ENCODE results near the gene SSR2.

Gene SSR2

DNA sequence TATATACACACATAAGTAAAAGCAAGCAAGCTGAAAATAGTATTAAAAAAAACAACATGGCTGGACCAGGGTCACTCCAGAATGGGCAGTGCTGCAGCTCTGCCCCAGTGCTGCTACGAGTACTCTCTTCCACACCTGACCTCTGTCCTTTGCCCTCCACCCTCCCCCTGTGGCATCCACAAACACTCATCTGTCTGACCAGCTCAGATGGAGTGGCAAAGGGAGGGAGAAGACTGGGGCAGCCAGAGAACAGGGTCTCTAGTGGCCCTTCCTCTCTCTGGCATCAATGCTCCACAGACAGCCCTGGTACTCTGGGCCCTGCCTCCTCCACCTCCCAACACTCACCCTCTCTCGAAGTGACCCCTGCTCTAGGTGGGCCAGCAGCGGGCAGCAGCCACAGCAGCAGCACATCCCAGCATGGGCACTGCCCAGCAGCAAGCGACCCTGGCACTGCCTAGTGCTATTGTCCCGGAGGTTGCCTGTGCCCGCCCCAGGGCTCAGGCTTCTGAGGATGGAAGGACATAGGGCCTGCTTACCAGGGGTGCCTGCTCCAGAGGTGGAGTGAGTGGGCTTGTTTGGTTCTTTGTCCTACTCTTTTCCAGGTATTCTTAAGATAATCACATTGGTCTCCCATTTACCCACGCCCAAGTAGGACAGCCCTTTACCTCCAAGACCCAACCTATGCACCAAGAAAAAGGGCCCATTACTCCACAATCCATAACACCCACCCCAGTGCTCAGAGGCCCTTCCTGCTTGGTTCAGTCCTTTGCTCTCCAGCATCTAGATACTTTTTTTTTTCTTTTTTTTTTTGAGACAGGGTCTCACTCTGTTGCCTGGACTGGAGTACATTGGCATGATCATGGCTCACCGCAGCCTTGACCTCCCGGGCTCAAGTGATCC lies 48.6 kb downstream of the SSR2 start:
- DNase-seq, result no peak

DNA sequence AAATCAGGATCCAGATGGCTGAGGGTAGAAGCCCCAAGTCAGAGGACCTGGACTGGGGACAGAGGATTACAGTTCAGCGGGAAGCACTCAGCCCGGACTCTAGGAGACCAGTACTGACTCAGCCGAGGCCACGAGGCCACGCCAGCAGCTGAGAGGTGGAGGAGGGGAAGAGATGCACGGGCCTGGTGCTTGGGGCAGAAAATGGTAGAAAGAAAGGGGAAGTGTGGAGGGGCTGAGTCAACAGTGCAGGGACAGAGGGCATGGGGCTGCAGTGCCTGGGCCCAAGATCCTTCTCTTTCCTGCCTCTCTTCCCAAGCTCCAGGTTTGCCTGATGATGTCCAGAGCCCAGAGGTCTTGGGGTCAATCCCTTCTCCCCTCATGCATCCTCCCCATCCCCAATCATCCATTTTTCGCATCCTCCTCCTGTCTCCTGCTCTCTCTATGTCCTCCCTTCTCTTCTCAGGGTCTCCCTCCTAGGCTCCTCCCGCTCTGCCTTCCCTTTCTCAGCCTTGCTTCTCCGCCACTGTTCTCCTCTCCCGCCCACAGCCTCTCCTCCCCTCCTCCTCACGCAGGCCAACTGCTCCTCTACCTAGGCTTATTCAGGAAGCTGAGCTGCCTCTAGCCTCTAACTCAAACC lies 50.1 kb downstream of the SSR2 start:
- DNase-seq, result peak; percentile 96

DNA sequence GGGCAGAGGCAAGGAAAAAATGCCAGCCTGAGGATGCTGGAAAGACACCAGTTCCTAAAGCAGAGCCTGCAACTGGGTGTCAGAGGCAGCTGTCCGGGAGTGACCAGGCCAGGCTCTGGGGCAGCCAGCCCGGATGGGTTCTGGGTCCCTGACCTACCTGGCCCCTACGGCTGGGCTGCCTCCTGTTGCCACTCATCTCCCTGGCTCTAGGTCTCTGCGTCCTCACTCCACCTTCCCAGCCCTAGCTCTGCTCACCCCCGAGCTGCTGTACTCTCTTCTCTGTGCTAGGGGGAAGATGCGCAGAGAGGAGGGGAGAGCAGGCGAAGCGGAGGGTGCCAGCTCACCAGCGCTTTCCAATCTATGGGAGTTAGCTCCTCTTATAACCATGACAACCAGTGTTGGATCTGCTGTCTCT lies 51.4 kb downstream of the SSR2 start:
- DNase-seq, result no peak

DNA sequence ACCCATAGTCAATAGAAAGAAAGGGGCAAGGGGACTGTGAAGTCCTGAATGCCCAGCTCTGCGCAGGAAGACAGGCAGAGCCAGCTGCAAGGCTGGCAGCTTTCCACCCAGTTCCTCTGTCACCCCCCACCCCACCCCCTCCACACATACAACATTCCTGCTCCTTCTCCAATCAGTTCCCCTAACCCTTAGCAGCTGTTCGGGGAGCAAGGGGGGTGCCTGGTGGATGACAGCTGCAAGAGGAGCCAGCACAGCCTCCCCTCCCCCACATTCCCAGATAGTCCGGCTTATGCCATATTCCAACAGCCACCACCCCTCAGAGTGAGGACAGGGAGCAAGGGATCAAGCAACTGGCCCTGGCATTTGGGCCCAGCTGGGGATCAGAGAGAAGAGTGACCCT lies 52.1 kb downstream of the SSR2 start:
- no peak for DNase-seq

DNA sequence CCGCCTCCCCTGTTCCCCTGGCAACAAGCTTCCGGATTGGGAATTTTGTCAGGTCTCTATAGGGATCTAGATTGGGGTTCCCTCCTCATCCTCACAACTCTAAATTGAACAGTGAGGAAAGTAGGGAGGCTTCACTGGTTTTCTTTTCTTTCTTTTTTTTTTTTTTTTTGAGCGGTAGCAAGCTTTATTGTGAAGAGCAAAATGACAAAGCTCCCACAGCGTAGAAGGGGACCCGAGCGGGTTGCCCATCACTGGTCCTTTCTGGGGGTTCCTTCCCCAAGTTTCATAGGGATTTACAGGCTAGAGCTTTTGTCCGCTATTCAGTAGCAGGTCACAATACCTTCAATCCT lies 52.7 kb downstream of the SSR2 start:
- no peak for DNase-seq

DNA sequence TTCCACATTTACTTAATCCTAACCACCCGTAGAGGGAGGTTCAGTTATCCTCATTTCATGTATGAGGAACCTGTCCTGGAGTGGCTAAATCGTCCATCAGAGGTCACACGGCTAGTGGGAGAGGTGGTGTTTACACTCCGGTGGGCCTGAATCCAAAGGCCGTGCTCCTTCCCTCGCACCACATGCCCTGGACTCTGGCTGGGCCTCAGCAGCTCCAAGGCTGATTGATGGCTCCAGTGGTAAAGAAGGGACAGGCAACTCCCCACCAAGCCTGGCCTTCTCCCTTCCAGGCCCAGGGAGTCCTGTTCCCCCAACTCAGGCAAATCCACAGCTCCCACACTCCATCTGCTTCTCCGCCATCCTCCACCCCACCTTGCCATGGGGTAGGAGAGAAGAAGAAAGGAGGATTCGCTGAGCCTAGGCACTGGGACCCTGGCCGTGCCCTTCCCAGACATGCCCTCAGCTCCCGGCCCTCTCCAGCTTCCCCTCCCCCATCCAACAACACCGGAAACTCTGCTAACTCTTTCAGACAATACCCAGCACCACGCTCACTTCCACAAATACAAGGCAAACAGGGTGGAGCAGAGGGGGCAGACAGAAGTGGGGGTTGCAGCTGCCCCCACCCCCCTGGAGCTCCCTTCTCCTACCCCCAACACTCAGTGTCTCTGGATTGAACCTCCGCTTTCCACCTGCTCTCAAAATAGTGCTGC lies 53.3 kb downstream of the SSR2 start:
- DNase-seq, result peak; percentile 84 to 90

DNA sequence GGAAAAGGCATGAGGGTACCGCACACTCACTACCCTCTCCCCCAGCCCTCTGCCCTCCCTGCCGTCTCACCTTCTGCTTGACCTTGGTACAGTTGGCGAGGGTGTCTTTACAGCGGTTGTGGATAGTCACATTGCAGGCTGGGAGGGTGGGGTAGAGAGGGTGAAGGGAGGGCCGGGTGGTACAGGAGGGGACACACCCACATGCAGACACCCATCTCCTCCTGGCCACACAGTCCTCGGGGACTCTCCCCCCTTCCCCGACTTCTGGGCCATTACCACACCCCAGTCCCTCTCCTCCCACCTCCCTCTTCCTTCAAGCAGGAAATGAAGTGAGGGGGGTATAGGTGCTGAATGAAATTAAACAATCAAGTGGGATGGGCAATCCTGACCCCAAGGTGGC lies 54.0 kb downstream of the SSR2 start:
- DNase-seq, result no peak

DNA sequence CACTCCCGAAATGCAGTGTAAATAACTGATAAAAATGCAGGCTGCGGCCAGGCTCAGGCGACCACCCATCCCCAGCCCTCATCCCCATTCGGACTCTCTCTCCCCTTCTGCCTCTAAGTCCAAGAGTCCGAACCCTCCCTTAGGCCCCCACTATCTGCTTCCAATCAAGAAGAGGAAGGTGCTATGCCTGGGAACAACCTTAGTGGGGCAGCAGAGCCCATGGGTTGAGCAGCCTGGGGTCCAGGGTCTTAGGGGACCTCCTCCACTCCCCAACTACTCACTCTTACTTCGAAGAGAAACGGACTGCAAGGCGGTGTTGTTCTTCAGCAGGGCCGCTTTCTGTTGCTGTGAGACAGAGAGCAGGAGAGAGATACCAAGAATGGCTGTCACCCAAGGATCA lies 54.6 kb downstream of the SSR2 start:
- DNase-seq, result no peak

DNA sequence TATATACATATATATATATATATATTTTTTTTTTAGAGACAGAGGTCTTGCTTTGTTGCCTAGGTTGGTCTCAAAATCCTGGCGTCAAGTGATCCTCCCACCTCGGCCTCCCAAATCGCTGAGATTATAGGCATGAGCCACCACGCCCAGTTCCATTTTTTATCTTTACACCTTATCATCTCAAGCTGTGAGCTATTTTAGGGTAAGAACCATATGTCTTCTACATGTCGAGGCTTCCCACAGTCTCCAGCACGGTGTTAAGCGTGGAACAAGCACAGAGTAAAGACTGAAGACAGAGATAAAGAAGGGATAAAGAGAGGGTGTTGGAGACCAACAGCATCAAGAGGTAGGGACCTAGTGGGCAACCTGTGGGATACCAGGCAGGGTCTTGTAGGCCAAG lies 56.6 kb downstream of the SSR2 start:
- no peak for DNase-seq

DNA sequence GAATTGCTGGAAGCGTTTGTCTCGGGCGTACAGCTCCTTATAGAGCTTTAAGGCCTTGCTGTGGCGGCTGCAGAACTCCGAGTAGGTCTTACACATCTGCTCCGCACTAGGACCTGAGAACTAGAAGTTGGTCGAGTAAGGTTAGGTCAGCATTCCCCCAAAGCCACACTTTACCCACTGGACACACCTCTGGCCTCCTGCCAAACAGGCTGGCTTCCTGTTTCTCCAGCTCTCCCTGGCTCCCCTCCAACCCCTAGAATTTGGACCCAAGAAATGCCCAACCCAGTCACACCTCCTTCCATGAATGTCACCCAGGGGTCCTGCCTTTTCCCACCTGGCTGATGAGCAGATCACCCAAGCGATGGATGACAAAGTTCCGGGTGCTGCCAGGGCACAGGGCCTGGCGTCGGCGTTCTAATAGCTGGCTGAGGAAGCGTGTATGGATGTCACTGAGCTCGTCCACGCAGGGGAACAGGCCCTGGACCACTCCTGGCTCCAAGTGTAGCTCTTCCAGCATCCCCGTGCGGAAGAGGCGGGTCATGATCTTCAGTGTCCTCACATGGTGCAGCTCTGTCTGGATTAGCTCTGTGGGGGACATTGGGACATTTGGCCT lies 58.0 kb downstream of the SSR2 start:
- DNase-seq, result no peak

DNA sequence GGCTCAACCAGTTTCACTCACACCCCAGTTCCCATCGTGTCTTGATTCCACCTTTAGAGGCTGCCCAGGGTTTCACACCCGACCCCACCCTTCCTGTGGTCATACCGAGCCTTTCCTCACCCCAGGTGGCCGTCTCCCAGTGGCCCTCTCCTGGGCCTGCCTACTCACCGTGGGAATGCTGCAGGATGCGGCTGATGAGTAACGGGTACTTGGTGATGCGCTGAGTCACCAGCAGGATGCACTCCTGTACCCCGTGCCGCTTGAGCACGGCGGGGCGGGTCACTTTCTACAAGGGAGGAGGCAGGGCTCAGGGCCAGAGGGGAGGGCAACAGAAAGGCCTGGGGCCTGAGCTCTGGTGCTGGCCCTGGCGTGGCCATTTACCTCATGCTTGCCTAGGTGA lies 58.8 kb downstream of the SSR2 start:
- no peak for DNase-seq

DNA sequence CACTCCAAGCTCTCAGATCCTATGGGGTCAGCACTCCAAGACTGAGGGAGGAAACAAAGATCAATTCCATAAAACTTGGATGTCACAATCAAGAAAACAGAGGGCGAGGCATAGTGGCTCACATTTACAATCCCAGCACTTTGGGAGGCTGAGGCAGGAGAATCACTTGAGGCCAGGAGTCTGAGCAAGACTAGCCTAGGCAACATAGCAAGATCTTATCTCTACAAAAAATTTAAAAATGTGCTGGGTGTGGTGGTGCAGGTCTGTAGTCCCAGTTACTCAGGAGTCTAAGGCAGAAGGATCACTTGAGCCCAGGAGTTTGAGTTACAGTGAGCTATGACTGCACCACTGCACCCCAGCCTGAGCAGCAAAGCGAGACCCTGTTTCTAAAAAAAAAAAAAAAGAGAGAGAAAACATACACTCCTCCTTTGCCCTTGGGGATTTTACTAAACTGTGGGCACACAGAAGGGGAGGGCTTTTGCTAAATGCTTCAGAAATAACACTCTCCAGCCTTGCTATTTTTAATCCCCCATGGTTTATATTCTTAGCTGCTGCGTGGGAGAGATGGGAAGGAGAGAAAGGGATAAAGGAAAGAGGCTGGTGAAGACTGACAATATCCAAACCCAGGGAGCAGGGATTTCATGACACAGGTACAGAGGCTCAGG lies 60.5 kb downstream of the SSR2 start:
- no peak for DNase-seq

Data from Kasumi-1 (cell line).